Progenitor cell of endocrine pancreas (in vitro differentiated cells): ENCODE data around the gene FAM131A. TPM values are rescaled to one million over a fixed set of nuclear protein-coding genes. Genes with fewer than 3 reads are reported as not detected.

ENCODE experiments used
- DNase-seq: peaks from one replicate; pipeline ENCODE4 v3.0.0; 2021; ENCODE audit warnings: low spot score; ENCODE audit not compliant: unreplicated experiment
- H3K27ac Mint-ChIP-seq: 2 replicates; pipeline ENCODE4 v1.8.0; 2021; ENCODE audit warnings: mild to moderate bottlenecking, moderate library complexity, mixed read lengths
- H3K27me3 Mint-ChIP-seq: 2 replicates; pipeline ENCODE4 v1.8.0; 2021; ENCODE audit warnings: mixed read lengths
- H3K36me3 Mint-ChIP-seq: 2 replicates; pipeline ENCODE4 v1.8.0; 2022; ENCODE audit warnings: mixed read lengths; ENCODE audit not compliant: insufficient read depth
- H3K4me1 Mint-ChIP-seq: 2 replicates; pipeline ENCODE4 v1.8.0; 2021; ENCODE audit warnings: low read depth, mixed read lengths
- H3K4me3 Mint-ChIP-seq: 2 replicates; pipeline ENCODE4 v1.8.0; 2021; ENCODE audit warnings: low read depth, mild to moderate bottlenecking, moderate library complexity, mixed read lengths
- H3K9me3 Mint-ChIP-seq: 2 replicates; pipeline ENCODE4 v1.8.0; 2021; ENCODE audit warnings: low read depth, mixed read lengths
- CTCF ChIP-seq: fragments of 200-600 bp; sonication (generic); IDR thresholded peaks from one replicate; pipeline ENCODE4 v1.5.0; 2021; ENCODE audit warnings: antibody characterized with exemption, mild to moderate bottlenecking; ENCODE audit not compliant: unreplicated experiment
- total RNA-seq: library from RNA; stranded (reverse); gene quantifications from 2 replicates; pipeline ENCODE4 v1.2.1, GENCODE V29; 2021

Gene FAM131A
- total RNA-seq, 1 donor from 2014 or later = 15.4 TPM

- H3K36me3 Mint-ChIP-seq = peaks cover 21% of the 10 kb centered on the region
Measured at GRCh38 chr3:184354754-184355153, 17.4 kb downstream of the FAM131A start.

GRCh38 chr3:184355261-184356040 is 18.1 kb downstream of the FAM131A start:
- no peak overlapping the region for H3K27ac Mint-ChIP-seq
- no peaks in the 10 kb centered on the region for H3K9me3 Mint-ChIP-seq
- no peak for TF ChIP-seq CTCF
- H3K36me3 Mint-ChIP-seq = peaks cover 21% of the 10 kb centered on the region
- H3K4me1 Mint-ChIP-seq = peaks cover 19% of the 10 kb centered on the region
- H3K27me3 Mint-ChIP-seq = peaks cover 20% of the 10 kb centered on the region
- DNase-seq = no peak
- H3K4me3 Mint-ChIP-seq = no peak overlapping the region

More at GRCh38 chr3:184354754-184355153, 17.4 kb downstream of the FAM131A start:
- TF ChIP-seq CTCF = no peak
- H3K27me3 Mint-ChIP-seq = peaks cover 16% of the 10 kb centered on the region
- H3K4me1 Mint-ChIP-seq = peaks cover 17% of the 10 kb centered on the region
- no peak for DNase-seq
- no peak overlapping the region for H3K27ac Mint-ChIP-seq
- H3K9me3 Mint-ChIP-seq = no peaks in the 10 kb centered on the region
- H3K4me3 Mint-ChIP-seq = no peak overlapping the region

- TF ChIP-seq CTCF = no peak
- no peak overlapping the region for H3K4me3 Mint-ChIP-seq
- H3K4me1 Mint-ChIP-seq = peaks cover 14% of the 10 kb centered on the region
- peaks cover 6% of the 10 kb centered on the region for H3K27me3 Mint-ChIP-seq
- no peaks in the 10 kb centered on the region for H3K9me3 Mint-ChIP-seq
- H3K27ac Mint-ChIP-seq = no peak overlapping the region
- peaks cover 9% of the 10 kb centered on the region for H3K36me3 Mint-ChIP-seq
- no peak for DNase-seq
Measured at GRCh38 chr3:184357248-184358123, 20.1 kb downstream of the FAM131A start.

- H3K4me1 Mint-ChIP-seq = peaks cover 14% of the 10 kb centered on the region
- peaks cover 9% of the 10 kb centered on the region for H3K36me3 Mint-ChIP-seq
- DNase-seq = no peak
- no peak for TF ChIP-seq CTCF
- H3K9me3 Mint-ChIP-seq = no peaks in the 10 kb centered on the region
- H3K4me3 Mint-ChIP-seq = no peak overlapping the region
- no peak overlapping the region for H3K27ac Mint-ChIP-seq
- H3K27me3 Mint-ChIP-seq = peaks cover 5% of the 10 kb centered on the region
Measured at GRCh38 chr3:184358124-184358767, 20.8 kb downstream of the FAM131A start.

GRCh38 chr3:184358921-184359350 is 21.5 kb downstream of the FAM131A start:
- H3K27ac Mint-ChIP-seq = no peak overlapping the region
- no peak for DNase-seq
- no peaks in the 10 kb centered on the region for H3K9me3 Mint-ChIP-seq
- H3K36me3 Mint-ChIP-seq = peaks cover 9% of the 10 kb centered on the region
- peaks cover 5% of the 10 kb centered on the region for H3K27me3 Mint-ChIP-seq
- TF ChIP-seq CTCF = no peak
- peaks cover 15% of the 10 kb centered on the region for H3K4me1 Mint-ChIP-seq
- no peak overlapping the region for H3K4me3 Mint-ChIP-seq
